ENCODE results near the gene IFFO2.
A peak's percentile ranks its signal among the peaks of the same experiment; 100 is the strongest.

The IFFO2 gene

DNA sequence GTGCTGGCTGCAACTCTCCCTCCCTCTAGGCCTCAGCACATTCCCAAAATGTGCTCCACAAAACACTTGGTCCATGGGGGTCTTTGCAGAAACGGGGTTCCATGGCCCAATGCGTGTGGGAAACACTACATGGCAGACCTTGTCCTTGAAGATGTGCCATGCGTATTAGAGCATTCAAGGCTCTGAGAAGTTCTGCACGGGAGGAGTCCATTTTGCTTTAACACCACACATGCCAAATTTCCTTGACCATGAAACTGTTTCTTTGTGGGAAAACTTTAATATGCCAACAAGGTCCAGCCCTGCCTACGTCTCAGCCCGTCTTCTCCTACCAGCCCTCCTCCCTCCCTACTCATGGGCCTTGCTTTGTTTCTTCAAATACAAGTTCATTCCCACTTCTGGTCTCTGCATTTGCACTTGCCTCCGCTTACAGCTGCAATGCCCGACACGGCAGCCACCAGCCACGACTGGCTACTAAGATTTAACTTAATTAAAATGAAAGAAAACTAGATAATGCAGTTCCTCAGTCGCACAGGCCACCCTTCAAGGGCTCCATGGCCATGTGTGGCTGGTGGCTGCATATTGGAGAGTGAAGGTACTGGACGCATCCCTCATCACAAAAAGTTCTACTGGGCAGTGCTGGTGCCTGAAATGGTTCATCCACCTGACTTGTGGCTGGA is 77.8 kb downstream of the IFFO2 start:
- Mint-ChIP-seq H3K27me3 (ENCODE audit: low read depth) (peaks cover 30% of the 10 kb centered on the region), H3K9me3 (no peaks in the 10 kb centered on the region), H3K27ac (no peak overlapping the region), H3K4me1 (peaks cover 8% of the 10 kb centered on the region), H3K4me3 (no peak overlapping the region), H3K36me3 (ENCODE audit: low read depth) (peaks cover 9% of the 10 kb centered on the region)
- TF ChIP-seq, protein P1, sequence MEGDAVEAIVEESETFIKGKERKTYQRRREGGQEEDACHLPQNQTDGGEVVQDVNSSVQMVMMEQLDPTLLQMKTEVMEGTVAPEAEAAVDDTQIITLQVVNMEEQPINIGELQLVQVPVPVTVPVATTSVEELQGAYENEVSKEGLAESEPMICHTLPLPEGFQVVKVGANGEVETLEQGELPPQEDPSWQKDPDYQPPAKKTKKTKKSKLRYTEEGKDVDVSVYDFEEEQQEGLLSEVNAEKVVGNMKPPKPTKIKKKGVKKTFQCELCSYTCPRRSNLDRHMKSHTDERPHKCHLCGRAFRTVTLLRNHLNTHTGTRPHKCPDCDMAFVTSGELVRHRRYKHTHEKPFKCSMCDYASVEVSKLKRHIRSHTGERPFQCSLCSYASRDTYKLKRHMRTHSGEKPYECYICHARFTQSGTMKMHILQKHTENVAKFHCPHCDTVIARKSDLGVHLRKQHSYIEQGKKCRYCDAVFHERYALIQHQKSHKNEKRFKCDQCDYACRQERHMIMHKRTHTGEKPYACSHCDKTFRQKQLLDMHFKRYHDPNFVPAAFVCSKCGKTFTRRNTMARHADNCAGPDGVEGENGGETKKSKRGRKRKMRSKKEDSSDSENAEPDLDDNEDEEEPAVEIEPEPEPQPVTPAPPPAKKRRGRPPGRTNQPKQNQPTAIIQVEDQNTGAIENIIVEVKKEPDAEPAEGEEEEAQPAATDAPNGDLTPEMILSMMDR (IDR thresholded peaks at IDR 0.05; ENCODE audit: unreplicated experiment in 3 of 3): no peak

DNA sequence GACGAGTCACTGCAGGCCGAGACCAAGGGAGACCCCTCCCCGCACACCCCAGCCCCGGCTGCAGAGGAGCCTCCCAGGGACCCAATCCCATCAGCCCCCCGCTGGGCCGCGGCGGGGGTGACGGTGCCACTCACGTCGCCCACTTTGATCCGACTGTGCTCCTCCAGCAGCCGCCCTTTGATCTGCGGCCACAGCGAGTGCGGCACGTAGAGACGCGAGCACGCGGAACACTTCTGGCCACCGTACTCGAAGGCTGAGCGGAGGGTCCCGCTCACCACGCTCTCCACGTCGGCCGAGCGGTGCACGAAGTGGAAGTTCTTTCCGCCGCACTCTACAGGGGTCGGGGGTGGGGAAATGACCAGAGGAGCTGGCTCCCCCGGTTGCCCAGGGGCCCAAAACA is 79.2 kb downstream of the IFFO2 start:
- H3K36me3 Mint-ChIP-seq (ENCODE audit: low read depth): peaks cover 5% of the 10 kb centered on the region
- H3K4me3 Mint-ChIP-seq: no peak overlapping the region
- H3K27ac Mint-ChIP-seq: no peak overlapping the region
- TF ChIP-seq, protein P1 (IDR thresholded peaks at IDR 0.05; ENCODE audit: unreplicated experiment in 3 of 3): no peak
- peaks cover 3% of the 10 kb centered on the region for H3K4me1 Mint-ChIP-seq
- H3K27me3 Mint-ChIP-seq (ENCODE audit: low read depth): peaks cover 27% of the 10 kb centered on the region
- H3K9me3 Mint-ChIP-seq: no peaks in the 10 kb centered on the region

DNA sequence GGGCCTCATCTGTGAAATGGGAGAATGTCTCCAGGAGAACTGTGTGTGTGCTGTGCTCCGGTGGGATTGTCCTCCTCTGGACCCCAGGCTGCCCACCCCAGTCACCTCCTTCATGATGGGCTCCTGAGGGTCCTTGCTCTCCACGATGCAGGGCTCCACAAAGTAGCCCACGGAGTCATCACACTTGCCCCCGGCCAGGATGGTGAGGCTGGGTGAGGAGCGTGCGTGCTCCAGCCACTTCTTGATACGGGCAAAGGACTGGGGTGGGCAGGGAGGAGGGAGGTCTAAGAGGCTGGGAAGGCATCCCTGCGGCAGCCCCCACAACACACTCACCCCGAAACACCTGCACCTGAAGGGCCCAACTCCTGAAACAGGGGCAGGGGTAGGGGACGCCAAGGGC is 80.3 kb downstream of the IFFO2 start:
- Mint-ChIP-seq H3K27me3 (ENCODE audit: low read depth) (peaks cover 23% of the 10 kb centered on the region), H3K27ac (no peak overlapping the region), H3K4me1 (no peaks in the 10 kb centered on the region), H3K9me3 (no peaks in the 10 kb centered on the region), H3K4me3 (no peak overlapping the region), H3K36me3 (ENCODE audit: low read depth) (peaks cover 2% of the 10 kb centered on the region)
- TF ChIP-seq, protein P1 (IDR thresholded peaks at IDR 0.05; ENCODE audit: unreplicated experiment in 3 of 3): no peak

DNA sequence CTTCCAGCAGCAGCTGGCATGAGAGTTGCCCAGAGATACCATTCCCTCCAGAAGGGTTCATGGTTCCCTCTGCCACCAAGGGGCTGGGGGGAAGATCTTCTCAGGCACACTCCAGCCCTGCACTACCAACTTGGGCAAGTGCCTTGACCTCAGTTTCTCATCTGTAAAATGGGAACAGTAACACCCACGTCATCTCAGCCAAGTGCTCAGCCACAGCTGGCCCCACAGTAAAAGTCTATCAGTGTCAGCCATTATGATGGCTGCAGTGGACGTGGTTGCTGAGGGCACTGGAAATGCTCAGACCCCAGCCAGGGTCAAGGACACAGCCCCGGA is 80.7 kb downstream of the IFFO2 start:
- TF ChIP-seq, protein P1 (IDR thresholded peaks at IDR 0.05; ENCODE audit: unreplicated experiment in 3 of 3): no peak
- Mint-ChIP-seq H3K9me3 (no peaks in the 10 kb centered on the region), H3K27me3 (ENCODE audit: low read depth) (peaks cover 18% of the 10 kb centered on the region), H3K4me3 (no peak overlapping the region), H3K27ac (no peak overlapping the region), H3K36me3 (ENCODE audit: low read depth) (no peaks in the 10 kb centered on the region), H3K4me1 (no peaks in the 10 kb centered on the region)

DNA sequence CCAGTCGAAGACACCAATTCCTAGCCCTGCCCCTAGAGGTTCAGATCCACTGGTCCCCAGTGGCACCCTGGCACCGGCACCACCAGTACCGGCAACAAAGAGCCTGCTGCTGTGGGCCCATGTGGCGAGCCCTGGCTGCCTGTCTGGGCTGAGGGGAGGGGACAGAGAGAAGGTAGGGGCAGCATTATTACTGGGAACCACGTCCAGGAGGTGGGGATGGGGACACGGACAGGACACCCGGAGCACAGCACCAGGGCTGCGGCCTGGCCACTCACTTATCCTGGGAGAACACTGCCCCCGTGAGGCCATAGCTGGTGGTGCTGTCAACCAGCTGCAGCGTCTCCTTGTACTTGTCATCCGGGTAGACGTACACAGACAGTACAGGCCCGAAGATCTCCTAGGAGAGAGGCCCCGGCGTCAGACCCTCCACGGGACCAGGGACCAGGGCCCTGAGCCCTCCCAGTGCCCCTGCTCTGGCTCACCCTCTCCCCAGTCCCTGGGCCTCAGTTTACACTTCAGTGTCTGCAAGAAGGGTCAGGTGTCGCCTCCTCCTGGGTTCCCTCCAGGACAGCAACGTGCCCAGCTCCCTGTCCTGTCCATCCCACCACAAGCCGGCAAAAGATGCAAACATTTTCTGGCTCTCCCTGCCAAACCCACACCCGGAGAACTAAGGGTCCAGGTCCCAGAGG is 81.2 kb downstream of the IFFO2 start:
- no peaks in the 10 kb centered on the region for H3K9me3 Mint-ChIP-seq
- H3K27ac Mint-ChIP-seq: no peak overlapping the region
- H3K36me3 Mint-ChIP-seq (ENCODE audit: low read depth): no peaks in the 10 kb centered on the region
- TF ChIP-seq, protein P1 (IDR thresholded peaks at IDR 0.05; ENCODE audit: unreplicated experiment in 3 of 3): peak; percentile 87 to 90 (median 88)
- H3K27me3 Mint-ChIP-seq (ENCODE audit: low read depth): peaks cover 16% of the 10 kb centered on the region
- H3K4me3 Mint-ChIP-seq: no peak overlapping the region
- peaks cover 3% of the 10 kb centered on the region for H3K4me1 Mint-ChIP-seq

DNA sequence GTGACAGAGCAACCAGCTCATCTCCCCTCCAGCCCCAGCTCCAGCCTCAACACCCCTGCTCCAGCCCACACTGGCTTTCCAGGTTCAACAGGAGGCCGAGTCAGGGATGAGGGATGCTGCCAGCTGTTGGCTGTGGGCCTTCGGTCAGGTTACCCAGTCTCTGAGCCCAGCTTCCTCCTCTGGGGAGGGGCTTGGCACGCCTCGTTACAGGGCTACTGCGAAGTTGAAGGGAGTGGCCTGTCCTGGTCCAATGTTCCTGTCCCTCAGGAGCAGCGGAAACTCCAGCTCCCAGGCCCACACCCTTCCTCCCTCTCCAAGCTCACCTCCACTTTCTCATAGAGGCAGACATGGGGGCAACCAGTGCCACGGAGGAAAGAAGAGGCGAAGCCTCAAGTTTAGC is 81.9 kb downstream of the IFFO2 start:
- Mint-ChIP-seq H3K27ac (no peak overlapping the region), H3K36me3 (ENCODE audit: low read depth) (no peaks in the 10 kb centered on the region), H3K4me1 (peaks cover 7% of the 10 kb centered on the region), H3K27me3 (ENCODE audit: low read depth) (peaks cover 18% of the 10 kb centered on the region), H3K9me3 (no peaks in the 10 kb centered on the region), H3K4me3 (no peak overlapping the region)
- TF ChIP-seq, protein P1 (IDR thresholded peaks at IDR 0.05; ENCODE audit: unreplicated experiment in 3 of 3): no peak
